ENCODE data around the gene CNOT9.

CNOT9 gene

DNA sequence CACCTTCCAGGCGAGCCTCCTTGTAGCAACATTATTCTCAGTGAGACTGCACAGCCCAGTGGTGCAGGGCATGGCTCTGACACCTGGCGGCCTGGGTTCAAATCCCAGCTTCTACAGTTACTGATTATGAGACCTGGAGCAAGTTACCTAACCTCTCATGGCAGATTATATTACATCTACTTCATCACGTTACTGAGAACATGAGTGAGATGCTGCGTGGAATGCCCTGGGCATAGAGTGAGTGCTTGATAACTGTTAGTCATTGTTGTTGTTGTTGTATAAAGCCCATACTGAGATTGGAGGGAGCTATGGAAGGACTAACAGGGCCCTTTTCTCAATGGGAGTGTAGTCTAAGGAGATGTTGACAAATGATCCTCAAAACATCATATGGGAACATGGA is 57.7 kb downstream of the CNOT9 start:
- H3K4me1 ChIP-seq (ENCODE audit: insufficient read depth, low read length): no peaks in the 10 kb centered on the region
- H3K27ac ChIP-seq (ENCODE audit: low read length): no peak overlapping the region
- H3K36me3 ChIP-seq (ENCODE audit: insufficient read depth, low read depth, low read length): no peaks in the 10 kb centered on the region
- no peaks in the 10 kb centered on the region for H3K9me3 ChIP-seq (ENCODE audit: insufficient read depth, low read depth, low read length)
- no peak overlapping the region for H3K4me3 ChIP-seq (ENCODE audit: low read length)
- H3K27me3 ChIP-seq (ENCODE audit: insufficient read depth, low read length): no peaks in the 10 kb centered on the region
- H3K9ac ChIP-seq (ENCODE audit: low read depth, low read length): no peak overlapping the region

DNA sequence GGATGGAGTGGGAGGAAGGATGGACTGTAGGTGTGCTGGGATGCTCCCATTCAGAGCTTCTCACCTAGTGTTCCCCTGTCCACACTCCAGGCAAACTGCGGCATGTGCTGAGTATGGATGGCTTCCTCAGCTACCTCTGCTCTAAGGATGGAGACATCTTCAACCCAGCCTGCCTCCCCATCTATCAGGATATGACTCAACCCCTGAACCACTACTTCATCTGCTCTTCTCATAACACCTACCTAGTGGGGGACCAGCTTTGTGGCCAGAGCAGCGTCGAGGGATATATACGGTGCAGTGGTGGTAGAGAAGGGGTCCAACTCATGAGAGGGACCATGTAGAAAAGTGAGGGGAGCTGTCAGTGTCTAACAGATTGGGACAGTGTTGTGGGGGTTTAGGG is 59.3 kb downstream of the CNOT9 start:
- Histone ChIP-seq H3K9me3 (ENCODE audit: insufficient read depth, low read depth, low read length) (no peaks in the 10 kb centered on the region), H3K36me3 (ENCODE audit: insufficient read depth, low read depth, low read length) (no peaks in the 10 kb centered on the region), H3K27me3 (ENCODE audit: insufficient read depth, low read length) (no peaks in the 10 kb centered on the region), H3K4me3 (ENCODE audit: low read length) (no peak overlapping the region), H3K4me1 (ENCODE audit: insufficient read depth, low read length) (no peaks in the 10 kb centered on the region), H3K27ac (ENCODE audit: low read length) (no peak overlapping the region), H3K9ac (ENCODE audit: low read depth, low read length) (no peak overlapping the region)

DNA sequence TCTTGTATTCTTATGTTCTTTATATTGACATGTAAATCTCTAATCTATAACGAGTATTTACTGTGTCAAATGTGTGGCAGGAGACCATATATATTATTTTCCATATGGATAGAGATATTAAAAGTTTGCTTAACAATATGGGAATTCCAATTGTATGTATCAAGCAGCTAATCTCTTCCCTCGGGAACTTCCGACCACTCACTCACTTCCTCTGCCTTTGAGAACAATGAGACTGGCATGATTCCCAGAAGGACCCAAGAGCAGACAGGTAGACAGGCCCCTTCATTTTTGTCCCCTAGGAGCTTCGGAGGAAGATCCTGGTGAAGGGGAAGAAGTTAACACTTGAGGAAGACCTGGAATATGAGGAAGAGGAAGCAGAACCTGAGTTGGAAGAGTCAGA is 63.2 kb downstream of the CNOT9 start:
- Histone ChIP-seq H3K4me3 (ENCODE audit: low read length) (no peak overlapping the region), H3K9me3 (ENCODE audit: insufficient read depth, low read depth, low read length) (no peaks in the 10 kb centered on the region), H3K4me1 (ENCODE audit: insufficient read depth, low read length) (no peaks in the 10 kb centered on the region), H3K27me3 (ENCODE audit: insufficient read depth, low read length) (no peaks in the 10 kb centered on the region), H3K9ac (ENCODE audit: low read depth, low read length) (no peak overlapping the region), H3K27ac (ENCODE audit: low read length) (no peak overlapping the region), H3K36me3 (ENCODE audit: insufficient read depth, low read depth, low read length) (peaks cover 34% of the 10 kb centered on the region)

- Histone ChIP-seq H3K9me3 (ENCODE audit: insufficient read depth, low read depth, low read length) (no peaks in the 10 kb centered on the region), H3K27me3 (ENCODE audit: insufficient read depth, low read length) (no peaks in the 10 kb centered on the region), H3K36me3 (ENCODE audit: insufficient read depth, low read depth, low read length) (peaks cover 71% of the 10 kb centered on the region)
Measured at GRCh38 chr2:218635719-218636118, 67.1 kb downstream of the CNOT9 start.

GRCh38 chr2:218638372-218638771 is 69.7 kb downstream of the CNOT9 start:
- Histone ChIP-seq H3K9me3 (ENCODE audit: insufficient read depth, low read depth, low read length) (no peaks in the 10 kb centered on the region), H3K4me3 (ENCODE audit: low read length) (no peak overlapping the region)

More at GRCh38 chr2:218635719-218636118, 67.1 kb downstream of the CNOT9 start:
- no peak overlapping the region for H3K9ac ChIP-seq (ENCODE audit: low read depth, low read length)
- no peak overlapping the region for H3K4me3 ChIP-seq (ENCODE audit: low read length)
- no peaks in the 10 kb centered on the region for H3K4me1 ChIP-seq (ENCODE audit: insufficient read depth, low read length)
- H3K27ac ChIP-seq (ENCODE audit: low read length): no peak overlapping the region

GRCh38 chr2:218642121-218642656 is 73.5 kb downstream of the CNOT9 start:
- H3K27ac ChIP-seq (ENCODE audit: low read length): no peak overlapping the region
- no peak overlapping the region for H3K9ac ChIP-seq (ENCODE audit: low read depth, low read length)
- no peaks in the 10 kb centered on the region for H3K4me1 ChIP-seq (ENCODE audit: insufficient read depth, low read length)
- no peaks in the 10 kb centered on the region for H3K9me3 ChIP-seq (ENCODE audit: insufficient read depth, low read depth, low read length)
- peaks cover 95% of the 10 kb centered on the region for H3K36me3 ChIP-seq (ENCODE audit: insufficient read depth, low read depth, low read length)
- H3K4me3 ChIP-seq (ENCODE audit: low read length): no peak overlapping the region
- H3K27me3 ChIP-seq (ENCODE audit: insufficient read depth, low read length): no peaks in the 10 kb centered on the region

More at GRCh38 chr2:218638372-218638771, 69.7 kb downstream of the CNOT9 start:
- no peaks in the 10 kb centered on the region for H3K4me1 ChIP-seq (ENCODE audit: insufficient read depth, low read length)
- H3K27me3 ChIP-seq (ENCODE audit: insufficient read depth, low read length): no peaks in the 10 kb centered on the region
- H3K9ac ChIP-seq (ENCODE audit: low read depth, low read length): no peak overlapping the region
- H3K36me3 ChIP-seq (ENCODE audit: insufficient read depth, low read depth, low read length): peaks cover 93% of the 10 kb centered on the region
- H3K27ac ChIP-seq (ENCODE audit: low read length): no peak overlapping the region

GRCh38 chr2:218642786-218643185 is 74.1 kb downstream of the CNOT9 start:
- Histone ChIP-seq H3K4me3 (ENCODE audit: low read length) (no peak overlapping the region), H3K36me3 (ENCODE audit: insufficient read depth, low read depth, low read length) (peaks cover 95% of the 10 kb centered on the region), H3K9ac (ENCODE audit: low read depth, low read length) (no peak overlapping the region), H3K9me3 (ENCODE audit: insufficient read depth, low read depth, low read length) (no peaks in the 10 kb centered on the region), H3K27ac (ENCODE audit: low read length) (no peak overlapping the region), H3K4me1 (ENCODE audit: insufficient read depth, low read length) (no peaks in the 10 kb centered on the region), H3K27me3 (ENCODE audit: insufficient read depth, low read length) (no peaks in the 10 kb centered on the region)

DNA sequence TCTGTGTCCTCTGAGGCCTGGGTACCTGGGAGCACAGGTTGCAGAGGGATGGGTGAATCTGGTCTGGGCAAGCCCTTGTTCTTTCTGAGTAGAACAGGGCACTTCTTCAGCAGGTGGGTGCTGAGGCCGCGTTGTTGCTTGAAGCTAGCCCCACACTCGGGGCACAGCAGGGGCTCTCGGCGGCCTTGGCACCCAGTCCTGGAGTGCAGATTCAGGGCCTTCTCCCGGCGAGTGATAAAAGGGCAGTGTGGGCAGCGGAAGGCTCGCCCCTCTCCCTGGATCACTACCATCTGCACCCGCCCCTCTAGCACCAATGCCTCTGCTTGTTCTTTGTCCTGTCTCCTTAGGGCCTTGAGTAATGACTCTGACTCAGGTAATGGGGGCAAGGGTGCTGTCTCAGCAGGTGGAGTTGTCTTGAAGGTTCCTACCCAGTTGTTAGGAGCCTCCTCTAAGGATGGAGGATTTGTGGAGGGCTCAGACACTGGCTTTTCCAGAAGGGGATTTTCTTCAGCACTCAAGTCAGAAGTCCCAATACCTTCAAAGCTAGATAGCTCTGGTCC is 75.2 kb downstream of the CNOT9 start:
- peaks cover 95% of the 10 kb centered on the region for H3K36me3 ChIP-seq (ENCODE audit: insufficient read depth, low read depth, low read length)

GRCh38 chr2:218644721-218645120 is 76.1 kb downstream of the CNOT9 start:
- Histone ChIP-seq H3K27me3 (ENCODE audit: insufficient read depth, low read length) (no peaks in the 10 kb centered on the region), H3K36me3 (ENCODE audit: insufficient read depth, low read depth, low read length) (peaks cover 95% of the 10 kb centered on the region), H3K9me3 (ENCODE audit: insufficient read depth, low read depth, low read length) (no peaks in the 10 kb centered on the region), H3K9ac (ENCODE audit: low read depth, low read length) (no peak overlapping the region), H3K4me1 (ENCODE audit: insufficient read depth, low read length) (no peaks in the 10 kb centered on the region), H3K4me3 (ENCODE audit: low read length) (no peak overlapping the region), H3K27ac (ENCODE audit: low read length) (no peak overlapping the region)

More for the DNA sequence above, 75.2 kb downstream of the CNOT9 start:
- Histone ChIP-seq H3K4me3 (ENCODE audit: low read length) (no peak overlapping the region), H3K4me1 (ENCODE audit: insufficient read depth, low read length) (no peaks in the 10 kb centered on the region), H3K27me3 (ENCODE audit: insufficient read depth, low read length) (no peaks in the 10 kb centered on the region), H3K9ac (ENCODE audit: low read depth, low read length) (no peak overlapping the region), H3K27ac (ENCODE audit: low read length) (no peak overlapping the region), H3K9me3 (ENCODE audit: insufficient read depth, low read depth, low read length) (no peaks in the 10 kb centered on the region)

- Histone ChIP-seq H3K9me3 (ENCODE audit: insufficient read depth, low read depth, low read length) (no peaks in the 10 kb centered on the region), H3K9ac (ENCODE audit: low read depth, low read length) (no peak overlapping the region), H3K27me3 (ENCODE audit: insufficient read depth, low read length) (no peaks in the 10 kb centered on the region), H3K4me3 (ENCODE audit: low read length) (no peak overlapping the region), H3K4me1 (ENCODE audit: insufficient read depth, low read length) (no peaks in the 10 kb centered on the region), H3K27ac (ENCODE audit: low read length) (no peak overlapping the region), H3K36me3 (ENCODE audit: insufficient read depth, low read depth, low read length) (peaks cover 96% of the 10 kb centered on the region)
Measured at GRCh38 chr2:218645126-218645525, 76.5 kb downstream of the CNOT9 start.
